ENCODE results near the gene TBC1D9.

GRCh38 chr4:140750470-140750869 lies 5.7 kb downstream of the TBC1D9 start:
- TF ChIP-seq CTCF (IDR thresholded peaks at IDR 0.05 in 4 of 5, conservative IDR thresholded peaks at IDR 0.05 in 1 of 5), result no peak
- TF ChIP-seq POLR2A (IDR thresholded peaks at IDR 0.05), result no peak
